Natural killer cell (primary cell): ENCODE data around the gene TSPAN11. TPM values are rescaled to one million over a fixed set of nuclear protein-coding genes. Genes with fewer than 3 reads are reported as not detected.

Experiments used
- ATAC-seq, 3 donors: fragments of 150-1000 bp in 2 of 3; fragments of 200-7000 bp in 1 of 3; cut with Tn5 transposase; 1 replicate in 1 of 3; 2 replicates in 2 of 3; pipeline ENCODE4 v1.10.0; 2021; ENCODE audit warnings: mild to moderate bottlenecking in 2 of 3, moderate library complexity in 2 of 3
- DNase-seq, 2 donors: peaks; one replicate each; pipeline versions ENCODE4 v3.0.0 to v3.0.0-alpha.2; 2013 to 2021; ENCODE audit warnings: mixed read lengths in 1 of 2
- H3K27ac ChIP-seq: one replicate; pipeline ENCODE4 v1.5.1; 2013; ENCODE audit warnings: mild to moderate bottlenecking, low read length
- H3K27me3 ChIP-seq: one replicate; pipeline ENCODE4 v1.6.1; 2013; ENCODE audit warnings: low read length; ENCODE audit not compliant: control insufficient read depth, insufficient read depth
- H3K36me3 ChIP-seq: one replicate; pipeline ENCODE4 v1.6.1; 2013; ENCODE audit warnings: low read length; ENCODE audit not compliant: control insufficient read depth, insufficient read depth
- H3K4me1 ChIP-seq: one replicate; pipeline ENCODE4 v1.6.1; 2013; ENCODE audit warnings: low read length; ENCODE audit not compliant: control insufficient read depth, insufficient read depth
- H3K4me3 ChIP-seq: one replicate; pipeline ENCODE4 v1.5.1; 2013; ENCODE audit warnings: low read length
- H3K9me3 ChIP-seq: one replicate; pipeline ENCODE4 v1.6.1; 2013; ENCODE audit warnings: low read length; ENCODE audit not compliant: control insufficient read depth, insufficient read depth
- H3K27ac Mint-ChIP-seq, 2 donors: one replicate each; pipeline ENCODE4 v1.8.0; 2022; ENCODE audit warnings: mild to moderate bottlenecking in 2 of 2, mixed read lengths in 2 of 2, moderate library complexity in 1 of 2
- H3K27me3 Mint-ChIP-seq, 2 donors: one replicate each; pipeline ENCODE4 v1.8.0; 2022; ENCODE audit warnings: low read depth in 2 of 2, mixed read lengths in 2 of 2
- H3K36me3 Mint-ChIP-seq: one replicate; pipeline ENCODE4 v1.8.0; 2022; ENCODE audit warnings: mixed read lengths
- H3K4me1 Mint-ChIP-seq, 2 donors: one replicate each; pipeline ENCODE4 v1.8.0; 2022; ENCODE audit warnings: mixed read lengths in 2 of 2
- H3K4me3 Mint-ChIP-seq: one replicate; pipeline ENCODE4 v1.8.0; 2022; ENCODE audit warnings: mild to moderate bottlenecking, moderate library complexity, mixed read lengths
- H3K9me3 Mint-ChIP-seq, 2 donors: one replicate each; pipeline ENCODE4 v1.8.0; 2022; ENCODE audit warnings: mixed read lengths in 2 of 2
- CTCF ChIP-seq: fragments of 200-600 bp; IDR thresholded peaks from one replicate; pipeline ENCODE4 v1.8.0; 2022; ENCODE audit warnings: antibody characterized with exemption
- WGBS: methylation state at CpG from one replicate; pipeline ENCODE4 v1.1.7; 2013; ENCODE audit warnings: missing lambda C conversion rate; ENCODE audit not compliant: insufficient coverage; 5-methylcytosine and 5-hydroxymethylcytosine counted together
- intact Hi-C: fragments of 100-400 bp; cut with micrococcal nuclease; formaldehyde crosslinking; loops from one replicate; pipeline ENCODE4 v1.14.2; 2022
- total RNA-seq, 4 donors: library from RNA; stranded (reverse); fragments of 120-200 nt in 1 of 4; gene quantifications; one replicate each; pipeline versions ENCODE4 v1.2.3 to v1.2.4, GENCODE V29; 2013 to 2022

Gene TSPAN11
- total RNA-seq, 3 donors from 2014 or later (not counting 1 experiment from before 2014, with no cell fraction given): not detected

- H3K27ac ChIP-seq: no peak overlapping the region
- H3K4me1 ChIP-seq: no peaks in the 10 kb centered on the region
- no peaks in the 10 kb centered on the region for H3K36me3 ChIP-seq
- no peak for TF ChIP-seq CTCF
- DNase-seq (no peak), ATAC-seq (no peak)
- Mint-ChIP-seq H3K36me3 (no peaks in the 10 kb centered on the region), H3K4me3 (no peak overlapping the region), H3K9me3 (no peaks in the 10 kb centered on the region), H3K27ac (no peak overlapping the region), H3K4me1 (no peaks in the 10 kb centered on the region), H3K27me3 (peaks cover 8 to 12% of the 10 kb centered on the region in 2 donors)
- 66% methylated on average over 5 of the region's 6 CpGs for WGBS
- no peaks in the 10 kb centered on the region for H3K27me3 ChIP-seq
- intact Hi-C loops: no loop called here
- H3K9me3 ChIP-seq: no peaks in the 10 kb centered on the region
- no peak overlapping the region for H3K4me3 ChIP-seq
These were observed 27.6 kb downstream of the TSPAN11 start for GRCh38 chr12:30953951-30954751.

- Mint-ChIP-seq H3K36me3 (no peaks in the 10 kb centered on the region), H3K4me3 (no peak overlapping the region), H3K27ac (no peak overlapping the region), H3K27me3 (peaks cover 5% of the 10 kb centered on the region in 2 donors), H3K9me3 (no peaks in the 10 kb centered on the region), H3K4me1 (no peaks in the 10 kb centered on the region)
- H3K4me3 ChIP-seq: no peak overlapping the region
- DNase-seq: no peak
- 100% methylated on average over 1 of the region's 1 CpG for WGBS
- H3K27me3 ChIP-seq: no peaks in the 10 kb centered on the region
- intact Hi-C loops: no loop called here
- H3K4me1 ChIP-seq: no peaks in the 10 kb centered on the region
- ATAC-seq: no peak
- no peaks in the 10 kb centered on the region for H3K9me3 ChIP-seq
- no peak overlapping the region for H3K27ac ChIP-seq
- H3K36me3 ChIP-seq: no peaks in the 10 kb centered on the region
- TF ChIP-seq CTCF: no peak
These were observed 28.7 kb downstream of the TSPAN11 start for GRCh38 chr12:30955214-30955613.

GRCh38 chr12:30959110-30959710 is 32.7 kb downstream of the TSPAN11 start:
- Mint-ChIP-seq H3K27ac (no peak overlapping the region), H3K4me1 (no peaks in the 10 kb centered on the region), H3K36me3 (no peaks in the 10 kb centered on the region), H3K9me3 (no peaks in the 10 kb centered on the region), H3K27me3 (peaks cover 0 to 5% of the 10 kb centered on the region in 2 donors), H3K4me3 (no peak overlapping the region)
- DNase-seq (no peak), ATAC-seq (no peak)
- TF ChIP-seq CTCF: no peak
- Histone ChIP-seq H3K9me3 (no peaks in the 10 kb centered on the region), H3K4me3 (no peak overlapping the region), H3K27me3 (no peaks in the 10 kb centered on the region), H3K36me3 (no peaks in the 10 kb centered on the region), H3K27ac (no peak overlapping the region), H3K4me1 (no peaks in the 10 kb centered on the region)
- intact Hi-C loops: no loop called here
- WGBS: 93% methylated on average over 14 of the region's 16 CpGs
